K562 (cell line): ENCODE results near the gene USP8. TPM values are rescaled to one million over a fixed set of nuclear protein-coding genes. Genes with fewer than 3 reads are reported as not detected.

Source experiments
- AFF1 ChIP-seq, 2 experiments: fragments of 450-650 bp; IDR thresholded peaks; 2 replicates each; pipeline ENCODE4 v1.6.1; 2018; ENCODE audit warnings: mild to moderate bottlenecking in 2 of 2, low read depth in 1 of 2; ENCODE audit not compliant: partially characterized antibody in 2 of 2
- ARNT ChIP-seq, 2 experiments: fragments of 450-650 bp; IDR thresholded peaks; 2 replicates each; pipeline ENCODE4 v1.6.1; 2016; ENCODE audit warnings: mild to moderate bottlenecking in 1 of 2
- ATF7 ChIP-seq: fragments of 450-650 bp; IDR thresholded peaks from 2 replicates; pipeline ENCODE4 v1.7.1; 2014; ENCODE audit warnings: mild to moderate bottlenecking, moderate library complexity
- CAMTA2 ChIP-seq: fragments of 250-450 bp; sonication (Bioruptor Pico); conservative IDR thresholded peaks from 2 replicates; pipeline ENCODE4 v1.5.1; 2022
- CBX8 ChIP-seq: fragments of 200-600 bp; sonication (generic); IDR thresholded peaks from 2 replicates; pipeline ENCODE4 v1.6.1; 2012; ENCODE audit warnings: borderline replicate concordance, mixed run types, low read depth, mild to moderate bottlenecking, moderate library complexity, mixed read lengths, low read length, control low read depth, inconsistent platforms; ENCODE audit not compliant: poor library complexity, severe bottlenecking; ENCODE audit errors: extremely low read depth
- CEBPG ChIP-seq, 3 experiments: fragments of 200-800 bp in 1 of 3; sonication (Bioruptor generic) in 1 of 3; sonication (generic) in 1 of 3; formaldehyde crosslinking in 1 of 3; IDR thresholded peaks in 2 of 3; conservative IDR thresholded peaks in 1 of 3; 2 replicates each; pipeline versions ENCODE4 v1.6.1 to v1.8.0; 2016 to 2022; ENCODE audit warnings: missing compliant biosample characterization in 2 of 3, missing genetic modification characterization in 2 of 3, mild to moderate bottlenecking in 1 of 3, missing genetic modification reagents in 1 of 3
- ESRRB ChIP-seq: fragments of 250-450 bp; sonication (Bioruptor Pico); IDR thresholded peaks from 2 replicates; pipeline ENCODE4 v1.5.0; 2020; ENCODE audit warnings: mild to moderate bottlenecking, moderate library complexity, borderline replicate concordance
- EZH2 ChIP-seq: IDR thresholded peaks from 2 replicates; pipeline ENCODE4 v1.6.1; 2012; ENCODE audit warnings: low read depth, mild to moderate bottlenecking, inconsistent platforms, low read length, borderline replicate concordance
- FOXP1 ChIP-seq: sonication (generic); formaldehyde crosslinking; IDR thresholded peaks from 2 replicates; pipeline ENCODE4 v1.8.0; 2022; ENCODE audit warnings: mild to moderate bottlenecking, missing genetic modification reagents
- LCOR ChIP-seq: sonication (generic); formaldehyde crosslinking; IDR thresholded peaks from 2 replicates; pipeline ENCODE4 v1.8.0; 2022; ENCODE audit warnings: mild to moderate bottlenecking, missing genetic modification reagents
- MYNN ChIP-seq, 2 experiments: sonication (generic); formaldehyde crosslinking in 1 of 2; IDR thresholded peaks; 2 replicates each; pipeline versions ENCODE4 v1.5.0 to v1.6.1; 2016 to 2020; ENCODE audit warnings: antibody characterized with exemption in 1 of 2, missing genetic modification reagents in 1 of 2
- NCOA1 ChIP-seq: fragments of 450-650 bp; IDR thresholded peaks from 2 replicates; pipeline ENCODE4 v1.6.1; 2016; ENCODE audit warnings: low read depth
- NEUROD1 ChIP-seq: fragments of 150-350 bp; IDR thresholded peaks from 2 replicates; pipeline ENCODE4 v1.6.1; 2014; ENCODE audit warnings: borderline replicate concordance, low read length, low read depth; ENCODE audit not compliant: partially characterized antibody
- PRMT5 ChIP-seq: sonication (generic); formaldehyde crosslinking; IDR thresholded peaks from 2 replicates; pipeline ENCODE4 v1.5.0; 2020; ENCODE audit warnings: missing genetic modification reagents
- RCOR1 ChIP-seq, 2 experiments: IDR thresholded peaks; 2 replicates each; pipeline ENCODE4 v1.6.1; 2012; ENCODE audit warnings: low read depth in 2 of 2, low read length in 2 of 2, borderline replicate concordance in 1 of 2, improper control_type of control experiment in 1 of 2
- TCF3 ChIP-seq: sonication (generic); formaldehyde crosslinking; IDR thresholded peaks from 2 replicates; pipeline ENCODE4 v1.4.0; 2020; ENCODE audit warnings: mild to moderate bottlenecking, missing genetic modification reagents
- TFAM ChIP-seq: fragments of 250-450 bp; sonication (Bioruptor Pico); conservative IDR thresholded peaks from 2 replicates; pipeline ENCODE4 v1.5.0; 2021; ENCODE audit warnings: mild to moderate bottlenecking, moderate library complexity
- TGIF2 ChIP-seq: sonication (generic); formaldehyde crosslinking; IDR thresholded peaks from 2 replicates; pipeline ENCODE4 v1.8.1; 2022; ENCODE audit warnings: mild to moderate bottlenecking, missing genetic modification reagents, moderate library complexity
- XRCC4 ChIP-seq: IDR thresholded peaks from one replicate; pipeline ENCODE4 v1.6.1; 2011; ENCODE audit not compliant: insufficient read depth, insufficient read length; ENCODE audit errors: extremely low read depth
- ZBTB12 ChIP-seq: fragments of 250-450 bp; sonication (Bioruptor Pico); IDR thresholded peaks from 2 replicates; pipeline ENCODE4 v1.4.0; 2020
- ZNF274 ChIP-seq: IDR thresholded peaks from 2 replicates; pipeline ENCODE4 v1.6.1; 2011; ENCODE audit warnings: low read depth, mild to moderate bottlenecking, low read length, moderate library complexity, borderline replicate concordance
- ZNF282 ChIP-seq: sonication (generic); formaldehyde crosslinking; IDR thresholded peaks from 2 replicates; pipeline ENCODE4 v1.8.1; 2023; ENCODE audit warnings: missing genetic modification reagents
- ZNF584 ChIP-seq: fragments of 200-800 bp; sonication (Bioruptor generic); IDR thresholded peaks from 2 replicates; pipeline ENCODE4 v1.6.1; 2016; ENCODE audit warnings: low read depth, mild to moderate bottlenecking, missing genetic modification characterization, missing compliant biosample characterization
- polyA plus RNA-seq, 8 experiments: library from polyadenylated mRNA; depleted of rRNA in 4 of 8; stranded (reverse) in 5 of 8; unstranded in 3 of 8; fragments of >200 nt; fragmentation: Nextera tagmentation in 2 of 8; fragmentation: Illumina TruSeq in 1 of 8; extraction: Ambion mirVana in 2 of 8; extraction: Trizol in 1 of 8; gene quantifications; 2 replicates each; pipeline versions ENCODE4 v1.2.1 to v1.2.3, GENCODE V29; 2011 to 2014; ENCODE audit warnings: inconsistent platforms in 1 of 8, missing spikeins in 1 of 8
- total RNA-seq, 7 experiments: library from RNA; depleted of rRNA in 6 of 7; stranded (reverse); fragments of >200 nt in 6 of 7; fragmentation: Illumina TruSeq in 2 of 7; extraction: Trizol in 2 of 7; gene quantifications; 2 replicates each; pipeline versions ENCODE4 v1.2.1 to v1.2.3, GENCODE V29; 2011 to 2021; ENCODE audit warnings: low replicate concordance in 1 of 7

USP8 gene
- total and polyA plus RNA-seq, 9 of the 15 experiments (the other 6 are each of a cell fraction or from before 2014, with no cell fraction given) = 35.1 to 58.4 (median 46.1) TPM

GRCh38 chr15:50424066-50424890 is at the start of gene USP8 (continued):
- no peak for TF ChIP-seq NEUROD1
- no peak; the same call in 1 of the 2 replicates for TF ChIP-seq FOXP1 (CRISPR knock-in tag)
- TF ChIP-seq ARNT (IDR thresholded peaks at IDR 0.05) = 0 out of 4 replicates have a peak, but pooled peaks of 1 of the 2 experiments have one; percentile 32
- no peak for TF ChIP-seq NCOA1
- no peak for TF ChIP-seq PRMT5 (CRISPR knock-in tag)
- no peak for TF ChIP-seq ESRRB (CRISPR knock-in tag)
- no peak for TF ChIP-seq ZNF584 (CRISPR knock-in tag)
- no peak for TF ChIP-seq ZNF282 (CRISPR knock-in tag)
- no peak for TF ChIP-seq RCOR1 (IDR thresholded peaks at IDR 0.05; ENCODE audit: borderline replicate concordance in 1 of 2, low read depth in 2 of 2, low read length in 2 of 2)
- TF ChIP-seq ZNF274 = no peak
- TF ChIP-seq TCF3 (CRISPR knock-in tag) = no peak; the same call in 1 of the 2 replicates
- TF ChIP-seq ATF7 = peak; percentile 78
- no peak for TF ChIP-seq CBX8
- no peak for TF ChIP-seq TGIF2
- peak; percentile 83 for TF ChIP-seq LCOR
- peak; percentile 93 for TF ChIP-seq ZBTB12 (CRISPR knock-in tag)
- no peak for TF ChIP-seq XRCC4
- peak; percentile 14 to 43 for TF ChIP-seq AFF1 (IDR thresholded peaks at IDR 0.05; ENCODE audit: low read depth in 1 of 2, partially characterized antibody in 2 of 2)
- TF ChIP-seq MYNN (IDR thresholded peaks at IDR 0.05) = peak; percentile 39; the same call in 1 of the 2 replicates
- no peak for TF ChIP-seq MYNN (CRISPR knock-in tag; IDR thresholded peaks at IDR 0.05)
- no peak for TF ChIP-seq CEBPG (CRISPR knock-in tag; IDR thresholded peaks at IDR 0.05)
- no peak for TF ChIP-seq CEBPG (tag; conservative IDR thresholded peaks at IDR 0.05 in 1 of 2, IDR thresholded peaks at IDR 0.05 in 1 of 2)
- TF ChIP-seq TFAM (CRISPR knock-in tag) = no peak
- TF ChIP-seq CAMTA2 (CRISPR knock-in tag) = no peak
- no peak for TF ChIP-seq EZH2
